Endothelial cell of umbilical vein (primary cell): ENCODE data around the gene TLE7.

ENCODE experiments used
- EZH2 ChIP-seq: IDR thresholded peaks from 2 replicates; pipeline ENCODE4 v1.6.1; 2012; ENCODE audit warnings: borderline replicate concordance, low read depth, mild to moderate bottlenecking, moderate library complexity, low read length, inconsistent platforms; ENCODE audit not compliant: severe bottlenecking
- MAX ChIP-seq: IDR thresholded peaks from 2 replicates; pipeline ENCODE4 v1.6.1; 2011; ENCODE audit not compliant: insufficient read depth, insufficient read length
- POLR2A ChIP-seq: IDR thresholded peaks from 2 replicates; pipeline ENCODE4 v1.6.1; 2012; ENCODE audit warnings: low read depth, mild to moderate bottlenecking, control low read depth, low read length
- TF ChIP-seq, protein P1 (sequence below), 2 donors: IDR thresholded peaks; 1 replicate in 1 of 2; 2 replicates in 1 of 2; pipeline ENCODE4 v1.5.1; 2011; ENCODE audit warnings: low read length in 2 of 2, mild to moderate bottlenecking in 2 of 2, moderate library complexity in 2 of 2, control low read depth in 1 of 2, inconsistent platforms in 1 of 2, low read depth in 1 of 2; ENCODE audit not compliant: insufficient read depth in 1 of 2; ENCODE audit errors: extremely low read depth in 1 of 2

DNA sequence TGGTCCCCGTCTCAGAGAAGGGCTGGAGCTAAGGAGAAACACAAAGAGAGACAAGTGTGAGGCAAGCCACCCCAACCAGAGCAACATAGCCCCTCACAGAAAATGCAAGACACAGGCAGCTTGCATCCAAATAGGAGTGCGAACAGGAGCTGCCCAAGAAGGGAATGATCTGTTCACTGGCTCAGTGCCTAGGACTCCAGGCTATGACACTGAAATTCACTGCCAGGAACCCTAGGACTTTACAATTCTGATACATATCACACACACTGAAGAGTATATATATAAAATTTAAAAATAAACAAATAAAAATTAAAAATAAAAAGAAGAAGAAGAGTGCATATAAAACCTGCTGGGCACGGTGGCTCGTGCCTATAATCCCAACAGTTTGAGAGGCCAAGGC lies 14.9 kb upstream of the TLE7 start:
- TF ChIP-seq, protein P1, sequence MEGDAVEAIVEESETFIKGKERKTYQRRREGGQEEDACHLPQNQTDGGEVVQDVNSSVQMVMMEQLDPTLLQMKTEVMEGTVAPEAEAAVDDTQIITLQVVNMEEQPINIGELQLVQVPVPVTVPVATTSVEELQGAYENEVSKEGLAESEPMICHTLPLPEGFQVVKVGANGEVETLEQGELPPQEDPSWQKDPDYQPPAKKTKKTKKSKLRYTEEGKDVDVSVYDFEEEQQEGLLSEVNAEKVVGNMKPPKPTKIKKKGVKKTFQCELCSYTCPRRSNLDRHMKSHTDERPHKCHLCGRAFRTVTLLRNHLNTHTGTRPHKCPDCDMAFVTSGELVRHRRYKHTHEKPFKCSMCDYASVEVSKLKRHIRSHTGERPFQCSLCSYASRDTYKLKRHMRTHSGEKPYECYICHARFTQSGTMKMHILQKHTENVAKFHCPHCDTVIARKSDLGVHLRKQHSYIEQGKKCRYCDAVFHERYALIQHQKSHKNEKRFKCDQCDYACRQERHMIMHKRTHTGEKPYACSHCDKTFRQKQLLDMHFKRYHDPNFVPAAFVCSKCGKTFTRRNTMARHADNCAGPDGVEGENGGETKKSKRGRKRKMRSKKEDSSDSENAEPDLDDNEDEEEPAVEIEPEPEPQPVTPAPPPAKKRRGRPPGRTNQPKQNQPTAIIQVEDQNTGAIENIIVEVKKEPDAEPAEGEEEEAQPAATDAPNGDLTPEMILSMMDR (IDR thresholded peaks at IDR 0.05; ENCODE audit: extremely low read depth in 1 of 2, insufficient read depth in 1 of 2, low read depth in 1 of 2, low read length in 2 of 2), result no peak
- TF ChIP-seq POLR2A (no peak), MAX (no peak), EZH2 (no peak)
